ENCODE data around the gene RPL23.

Gene RPL23

DNA sequence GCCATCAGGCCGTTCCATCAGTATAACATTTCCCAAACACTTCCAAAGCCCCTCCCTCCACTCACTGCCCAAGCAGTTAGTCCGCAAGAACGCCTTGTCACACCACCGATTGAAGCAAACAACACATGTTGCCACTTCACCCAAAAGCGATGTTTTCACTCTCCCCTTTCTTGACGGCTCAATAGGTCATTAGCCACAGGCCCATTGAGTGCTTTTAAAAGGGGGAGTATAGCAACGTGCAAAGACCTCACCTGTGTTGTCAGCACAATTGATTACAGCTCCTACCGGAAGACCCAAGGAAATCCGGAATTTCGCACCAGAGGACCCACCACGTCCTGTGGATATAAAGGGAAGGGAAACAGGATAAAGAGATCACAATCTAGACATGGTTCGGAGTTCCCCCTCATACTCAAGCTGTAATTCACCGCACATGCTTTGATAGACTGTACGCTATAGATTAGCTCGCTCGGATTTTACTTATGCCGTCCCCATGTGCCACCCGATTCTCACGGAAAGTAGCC, 690 bp downstream of the RPL23 start:
- peak overlapping the region; percentile 64 to 76 for H3K4me3 ChIP-seq (replicated peaks in 1 of 2; ENCODE audit: low read depth in 2 of 2, low read length in 2 of 2)
- TF ChIP-seq, protein P1, sequence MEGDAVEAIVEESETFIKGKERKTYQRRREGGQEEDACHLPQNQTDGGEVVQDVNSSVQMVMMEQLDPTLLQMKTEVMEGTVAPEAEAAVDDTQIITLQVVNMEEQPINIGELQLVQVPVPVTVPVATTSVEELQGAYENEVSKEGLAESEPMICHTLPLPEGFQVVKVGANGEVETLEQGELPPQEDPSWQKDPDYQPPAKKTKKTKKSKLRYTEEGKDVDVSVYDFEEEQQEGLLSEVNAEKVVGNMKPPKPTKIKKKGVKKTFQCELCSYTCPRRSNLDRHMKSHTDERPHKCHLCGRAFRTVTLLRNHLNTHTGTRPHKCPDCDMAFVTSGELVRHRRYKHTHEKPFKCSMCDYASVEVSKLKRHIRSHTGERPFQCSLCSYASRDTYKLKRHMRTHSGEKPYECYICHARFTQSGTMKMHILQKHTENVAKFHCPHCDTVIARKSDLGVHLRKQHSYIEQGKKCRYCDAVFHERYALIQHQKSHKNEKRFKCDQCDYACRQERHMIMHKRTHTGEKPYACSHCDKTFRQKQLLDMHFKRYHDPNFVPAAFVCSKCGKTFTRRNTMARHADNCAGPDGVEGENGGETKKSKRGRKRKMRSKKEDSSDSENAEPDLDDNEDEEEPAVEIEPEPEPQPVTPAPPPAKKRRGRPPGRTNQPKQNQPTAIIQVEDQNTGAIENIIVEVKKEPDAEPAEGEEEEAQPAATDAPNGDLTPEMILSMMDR (IDR thresholded peaks at IDR 0.05; ENCODE audit: low read depth, low read length): no peak
- DNase-seq (ENCODE audit: low read depth in 2 of 2): no peak

DNA sequence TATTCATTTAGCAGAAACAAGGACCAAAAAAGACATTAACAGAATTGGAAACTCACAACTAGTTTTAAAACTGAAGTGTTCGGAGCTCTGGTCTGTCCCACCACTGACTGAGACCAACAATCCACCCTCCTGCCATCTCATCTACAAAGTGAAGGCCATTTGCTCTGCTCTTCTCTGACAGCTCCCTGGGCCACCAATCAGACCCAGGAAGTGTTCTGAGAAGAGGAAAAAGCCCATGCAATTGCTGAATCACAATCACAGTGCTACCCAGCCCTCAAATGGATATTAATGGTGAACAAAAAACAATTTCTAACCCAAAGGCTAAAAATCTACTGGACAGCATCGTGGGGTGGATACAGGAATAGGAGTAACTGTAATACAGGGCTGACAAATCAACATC, 2.1 kb downstream of the RPL23 start:
- DNase-seq (ENCODE audit: low read depth in 2 of 2): no peak
- TF ChIP-seq, protein P1 (IDR thresholded peaks at IDR 0.05; ENCODE audit: low read depth, low read length): no peak
- H3K4me3 ChIP-seq (replicated peaks in 1 of 2; ENCODE audit: low read depth in 2 of 2, low read length in 2 of 2): peak overlapping the region; percentile 64 to 76

DNA sequence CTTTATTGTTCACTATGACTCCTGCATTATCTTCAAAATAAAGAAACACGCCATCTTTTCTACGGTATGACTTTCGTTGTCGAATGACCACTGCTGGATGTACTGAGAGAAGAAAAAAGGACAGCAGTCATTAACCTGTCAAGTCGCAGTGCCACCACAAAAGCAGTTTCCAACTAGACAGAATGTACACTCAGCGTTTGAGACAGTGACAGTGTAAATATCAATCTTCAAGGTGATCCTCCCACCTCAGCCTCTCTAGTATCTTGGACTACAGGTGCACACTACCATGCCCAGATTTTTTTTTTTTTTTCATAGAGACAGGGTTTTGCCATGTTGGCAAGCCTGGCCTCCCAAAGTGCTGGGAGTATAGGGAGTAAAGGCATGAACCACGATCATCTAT, 3.1 kb downstream of the RPL23 start:
- TF ChIP-seq, protein P1 (IDR thresholded peaks at IDR 0.05; ENCODE audit: low read depth, low read length): no peak
- peak overlapping the region in 1 of 2 donors; percentile 9 for H3K4me3 ChIP-seq (replicated peaks in 1 of 2; ENCODE audit: low read depth in 2 of 2, low read length in 2 of 2)
- no peak for DNase-seq (ENCODE audit: low read depth in 2 of 2)

DNA sequence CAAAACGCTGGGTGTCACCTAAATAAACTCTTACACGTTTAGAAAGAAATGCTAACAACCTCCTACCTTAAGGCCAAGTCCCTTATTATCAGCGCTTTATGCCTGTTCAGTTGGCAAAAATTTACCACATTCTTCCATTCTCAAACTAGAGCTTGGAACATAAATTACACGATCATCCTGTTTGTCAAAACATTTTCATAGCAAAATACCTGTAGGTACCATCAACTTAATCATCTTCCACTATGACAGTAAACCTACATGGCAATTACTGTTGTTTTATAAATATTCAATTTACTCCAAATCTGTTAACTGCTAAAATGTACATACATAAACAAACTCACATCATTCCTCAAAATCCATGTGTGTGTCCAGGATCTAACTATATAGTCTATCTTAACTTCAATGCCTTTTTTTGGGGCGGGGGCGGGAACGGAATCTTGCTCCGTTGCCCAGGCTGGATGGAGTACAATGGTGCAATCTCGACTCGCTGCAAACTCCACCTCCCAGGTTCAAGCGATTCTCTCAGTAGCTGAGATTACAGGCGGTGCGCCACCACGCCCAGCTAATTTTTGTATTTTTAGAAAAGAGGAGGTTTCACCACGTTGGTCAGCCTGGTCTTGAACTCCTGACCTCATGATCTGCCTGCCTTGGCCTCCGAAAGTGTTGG, 4.4 kb downstream of the RPL23 start:
- no peak for DNase-seq (ENCODE audit: low read depth in 2 of 2)
- TF ChIP-seq, protein P1 (IDR thresholded peaks at IDR 0.05; ENCODE audit: low read depth, low read length): no peak
- H3K4me3 ChIP-seq (replicated peaks in 1 of 2; ENCODE audit: low read depth in 2 of 2, low read length in 2 of 2): no peak overlapping the region

DNA sequence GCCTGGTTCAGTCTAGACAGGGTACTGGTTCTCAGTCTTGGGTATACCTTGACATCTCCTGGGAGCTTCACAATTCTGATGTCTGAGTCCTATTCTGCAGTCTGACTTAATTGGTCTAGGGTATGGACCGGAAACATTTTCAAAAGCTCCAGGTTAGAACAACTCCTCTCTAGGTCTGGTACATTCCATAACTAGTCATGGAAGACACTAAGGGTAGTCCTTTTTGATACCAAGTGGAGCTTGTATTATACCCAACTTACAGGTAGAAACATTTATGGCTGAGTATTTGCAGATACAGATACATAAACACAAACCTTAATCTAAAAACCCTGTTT, 5.0 kb downstream of the RPL23 start:
- DNase-seq (ENCODE audit: low read depth in 2 of 2): no peak
- no peak overlapping the region for H3K4me3 ChIP-seq (replicated peaks in 1 of 2; ENCODE audit: low read depth in 2 of 2, low read length in 2 of 2)
- TF ChIP-seq, protein P1 (IDR thresholded peaks at IDR 0.05; ENCODE audit: low read depth, low read length): no peak

DNA sequence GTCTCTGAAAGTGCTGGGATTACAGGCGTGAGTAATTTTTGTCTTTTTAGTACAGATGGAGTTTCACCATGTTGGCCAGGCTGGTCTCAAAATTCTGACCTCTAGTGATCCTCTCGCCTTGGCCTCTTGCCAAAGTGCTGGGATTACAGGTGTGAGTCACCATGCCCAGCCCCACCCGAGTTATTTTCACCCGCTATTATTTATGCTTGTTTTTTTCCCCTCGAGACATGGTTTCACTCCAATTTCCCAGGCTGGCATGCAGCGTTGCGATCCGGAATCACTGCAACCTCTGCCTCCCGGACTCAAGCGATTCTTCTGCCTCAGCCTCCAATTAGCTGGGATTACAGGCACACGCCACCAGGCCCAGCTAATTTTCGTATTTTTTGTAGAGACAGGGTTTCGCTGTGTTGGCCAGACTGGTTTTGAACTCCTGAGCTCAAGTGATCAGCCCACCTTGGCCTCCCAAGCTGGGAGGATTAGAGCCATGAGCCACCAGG, 9.2 kb downstream of the RPL23 start:
- no peak overlapping the region for H3K4me3 ChIP-seq (replicated peaks in 1 of 2; ENCODE audit: low read depth in 2 of 2, low read length in 2 of 2)
- TF ChIP-seq, protein P1 (IDR thresholded peaks at IDR 0.05; ENCODE audit: low read depth, low read length): no peak
- DNase-seq (ENCODE audit: low read depth in 2 of 2): peak; percentile 20 to 56
